Sigmoid colon (tissue), 7 donors: ENCODE data around the gene GABARAPL2. TPM values are rescaled to one million over a fixed set of nuclear protein-coding genes. Genes with fewer than 3 reads are reported as not detected.

Source experiments
- DNase-seq: peaks from one replicate; pipeline ENCODE4 v3.0.0-alpha.2; 2019
- H3K27ac ChIP-seq, 4 donors: fragments of 200-600 bp; sonication (generic); one replicate each; pipeline ENCODE4 v1.5.1; 2016 to 2019; ENCODE audit warnings: mild to moderate bottlenecking in 1 of 4
- H3K27me3 ChIP-seq, 3 donors: fragments of 200-600 bp; sonication (generic); one replicate each; pipeline ENCODE4 v1.5.1; 2019; ENCODE audit warnings: mild to moderate bottlenecking in 1 of 3
- H3K36me3 ChIP-seq, 4 donors: fragments of 200-600 bp; sonication (generic); one replicate each; pipeline ENCODE4 v1.5.1; 2016 to 2019
- H3K4me1 ChIP-seq, 4 donors: fragments of 200-600 bp; sonication (generic); one replicate each; pipeline ENCODE4 v1.5.1; 2017 to 2019
- H3K4me3 ChIP-seq, 4 donors: fragments of 200-600 bp; sonication (generic); one replicate each; pipeline ENCODE4 v1.5.1; 2017 to 2019; ENCODE audit warnings: mild to moderate bottlenecking in 2 of 4, moderate library complexity in 1 of 4
- H3K9me3 ChIP-seq, 4 donors: fragments of 200-600 bp in 3 of 4; sonication (generic) in 3 of 4; one replicate each; pipeline versions ENCODE4 v1.5.1 to v1.6.1; 2013 to 2019
- EP300 ChIP-seq, 4 donors: sonication (generic); formaldehyde crosslinking; IDR thresholded peaks; one replicate each; pipeline ENCODE4 v1.6.1; 2017; ENCODE audit warnings: antibody characterized with exemption in 4 of 4
- POLR2A ChIP-seq, 2 donors: fragments of 450-650 bp; IDR thresholded peaks; one replicate each; pipeline ENCODE4 v1.6.1; 2016; ENCODE audit warnings: antibody characterized with exemption in 2 of 2, mild to moderate bottlenecking in 2 of 2, moderate library complexity in 2 of 2
- POLR2AphosphoS5 ChIP-seq, 4 donors: sonication (generic); formaldehyde crosslinking; IDR thresholded peaks; one replicate each; pipeline ENCODE4 v1.6.1; 2017; ENCODE audit warnings: antibody characterized with exemption in 4 of 4
- WGBS, 2 donors: extraction: QIAGEN DNeasy Blood & Tissue Kit; methylation state at CpG; one replicate each; pipeline ENCODE4 v1.1.7; 2013; 5-methylcytosine and 5-hydroxymethylcytosine counted together
- intact Hi-C: fragments of 100-400 bp; cut with DNase I; formaldehyde crosslinking; loops from one replicate; pipeline ENCODE4 v1.15.1; 2023
- polyA plus RNA-seq, 3 donors: library from polyadenylated mRNA; stranded (reverse); fragments of 200-250 nt; gene quantifications; one replicate each; pipeline ENCODE4 v1.2.3, GENCODE V29; 2013
- total RNA-seq, 4 donors: library from RNA; depleted of rRNA; stranded (reverse); fragments of >200 nt; gene quantifications; one replicate each; pipeline ENCODE4 v1.1.0, GENCODE V29; 2016
- TF ChIP-seq, protein P1 (sequence below), 4 experiments: fragments of 450-650 bp in 3 of 4; fragments of 200-600 bp in 1 of 4; IDR thresholded peaks; one replicate each; pipeline ENCODE4 v1.5.1; 2016 to 2019; ENCODE audit warnings: antibody characterized with exemption in 4 of 4, mild to moderate bottlenecking in 3 of 4, moderate library complexity in 2 of 4
- donor health status: healthy with polysubstance abuse.
- donor health status: Bipolar disorder and iron deficiency.
- donor health status: healthy.

Gene GABARAPL2, protein sequence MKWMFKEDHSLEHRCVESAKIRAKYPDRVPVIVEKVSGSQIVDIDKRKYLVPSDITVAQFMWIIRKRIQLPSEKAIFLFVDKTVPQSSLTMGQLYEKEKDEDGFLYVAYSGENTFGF
- total RNA-seq: 100 to 1,000 TPM in 2 of 4 donors, 10 to 100 TPM in 2; 91.4 to 136 (median 108) TPM
- 100 to 1,000 TPM; 118 to 300 (median 258) TPM for polyA plus RNA-seq

DNA sequence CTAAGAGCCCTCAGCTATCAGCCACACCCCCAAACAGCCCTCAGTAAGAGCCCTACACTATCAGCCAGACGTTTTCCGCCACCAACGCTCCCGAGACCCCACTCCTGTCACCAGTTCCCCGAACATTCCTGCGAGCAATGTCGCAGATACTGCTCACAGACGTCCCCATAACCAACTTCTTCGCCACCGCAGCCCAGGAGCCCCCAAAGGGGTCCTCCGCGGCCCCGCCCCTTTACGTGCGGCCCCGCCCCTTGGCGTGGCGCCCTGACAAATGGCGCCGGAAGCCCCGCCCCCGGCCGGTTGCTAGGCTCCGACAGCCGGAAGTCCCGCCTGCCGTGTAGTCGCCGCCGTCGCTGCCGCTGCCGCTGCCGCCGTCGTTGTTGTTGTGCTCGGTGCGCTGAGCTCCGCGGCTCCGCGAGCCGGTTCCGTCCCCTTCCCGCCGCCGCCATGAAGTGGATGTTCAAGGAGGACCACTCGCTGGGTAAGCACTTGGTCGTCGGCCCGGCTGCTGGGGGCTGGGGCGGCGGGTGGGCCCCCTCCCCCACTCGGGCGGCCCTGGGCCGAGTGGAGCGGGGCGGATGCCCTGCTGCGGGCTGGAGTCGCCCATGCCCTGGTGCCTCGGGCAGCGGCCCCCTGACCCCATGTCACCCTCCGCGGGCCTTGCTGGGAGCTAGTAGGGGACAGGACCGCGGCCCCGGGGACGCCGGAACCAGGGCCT is at the start of gene GABARAPL2:
GABARAPL2 (plus strand) TSS at position 340 of the 718 bp plus-strand sequence; CDS start at position 448, 108 bp downstream.
- TF ChIP-seq, protein P1, sequence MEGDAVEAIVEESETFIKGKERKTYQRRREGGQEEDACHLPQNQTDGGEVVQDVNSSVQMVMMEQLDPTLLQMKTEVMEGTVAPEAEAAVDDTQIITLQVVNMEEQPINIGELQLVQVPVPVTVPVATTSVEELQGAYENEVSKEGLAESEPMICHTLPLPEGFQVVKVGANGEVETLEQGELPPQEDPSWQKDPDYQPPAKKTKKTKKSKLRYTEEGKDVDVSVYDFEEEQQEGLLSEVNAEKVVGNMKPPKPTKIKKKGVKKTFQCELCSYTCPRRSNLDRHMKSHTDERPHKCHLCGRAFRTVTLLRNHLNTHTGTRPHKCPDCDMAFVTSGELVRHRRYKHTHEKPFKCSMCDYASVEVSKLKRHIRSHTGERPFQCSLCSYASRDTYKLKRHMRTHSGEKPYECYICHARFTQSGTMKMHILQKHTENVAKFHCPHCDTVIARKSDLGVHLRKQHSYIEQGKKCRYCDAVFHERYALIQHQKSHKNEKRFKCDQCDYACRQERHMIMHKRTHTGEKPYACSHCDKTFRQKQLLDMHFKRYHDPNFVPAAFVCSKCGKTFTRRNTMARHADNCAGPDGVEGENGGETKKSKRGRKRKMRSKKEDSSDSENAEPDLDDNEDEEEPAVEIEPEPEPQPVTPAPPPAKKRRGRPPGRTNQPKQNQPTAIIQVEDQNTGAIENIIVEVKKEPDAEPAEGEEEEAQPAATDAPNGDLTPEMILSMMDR (IDR thresholded peaks at IDR 0.05): no peak
- TF ChIP-seq POLR2AphosphoS5 (IDR thresholded peaks at IDR 0.05) (peak; percentile 91 to 98 (median 97)), POLR2A (IDR thresholded peaks at IDR 0.05) (peak; percentile 68 to 71)
- peak within 1 kb of the TSS; percentile 81 to 90 (median 84) for H3K27ac ChIP-seq
- peaks cover 0 to 56% (median 38%) of the 10 kb centered on the region in 4 donors for H3K4me1 ChIP-seq
- peak within 1 kb of the TSS; percentile 92 to 99 (median 94) for H3K4me3 ChIP-seq
- H3K9me3 ChIP-seq: no peaks in the 10 kb centered on the region
- WGBS, 2 donors: 0 to 1% methylated on average over 69 of the region's 69 CpGs
- DNase-seq: peak; percentile 90
- intact Hi-C loops: loop anchor here (2.0 kb wide), 1 partner anchor 57 kb away; the partner anchor contains the start of gene ADAT1
- peaks cover 7 to 37% (median 27%) of the 10 kb centered on the region in 4 donors for H3K36me3 ChIP-seq
- no peaks in the 10 kb centered on the region for H3K27me3 ChIP-seq

DNA sequence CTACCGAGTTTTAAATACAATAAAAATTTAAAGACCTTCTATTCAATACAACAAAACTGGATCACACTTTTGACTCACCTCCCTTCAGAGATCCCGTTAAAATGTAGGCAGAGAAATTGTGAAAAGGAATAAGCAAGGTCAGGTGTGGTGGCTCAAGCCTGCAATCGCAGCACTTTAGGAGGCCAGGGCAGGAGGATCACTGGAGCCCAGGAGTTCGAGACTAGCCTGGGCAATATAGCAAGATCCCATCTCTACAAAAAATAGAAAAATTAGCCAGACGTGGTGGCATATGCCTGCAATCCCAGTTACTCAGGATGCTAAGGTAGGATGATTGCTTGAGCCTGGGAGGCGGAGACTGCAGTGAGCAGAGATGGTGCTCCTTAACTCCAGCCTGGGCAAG is 47.0 kb upstream of the GABARAPL2 start:
- 84 to 89% methylated on average over 6 of the region's 6 CpGs for WGBS, 2 donors
- no peaks in the 10 kb centered on the region for H3K27me3 ChIP-seq
- H3K4me3 ChIP-seq: no peak overlapping the region
- DNase-seq: no peak
- H3K27ac ChIP-seq: no peak overlapping the region
- peaks cover 0 to 11% (median 9%) of the 10 kb centered on the region in 4 donors for H3K4me1 ChIP-seq
- intact Hi-C loops: loop anchor here (5.0 kb wide), 1 partner anchor 38 kb away; the partner anchor contains the start of gene TMEM231
- no peak for TF ChIP-seq EP300 (IDR thresholded peaks at IDR 0.05)
- TF ChIP-seq, protein P1 (IDR thresholded peaks at IDR 0.05): no peak
- TF ChIP-seq POLR2AphosphoS5 (IDR thresholded peaks at IDR 0.05): no peak
- TF ChIP-seq POLR2A (IDR thresholded peaks at IDR 0.05): no peak
- H3K9me3 ChIP-seq: no peaks in the 10 kb centered on the region
- no peaks in the 10 kb centered on the region for H3K36me3 ChIP-seq

DNA sequence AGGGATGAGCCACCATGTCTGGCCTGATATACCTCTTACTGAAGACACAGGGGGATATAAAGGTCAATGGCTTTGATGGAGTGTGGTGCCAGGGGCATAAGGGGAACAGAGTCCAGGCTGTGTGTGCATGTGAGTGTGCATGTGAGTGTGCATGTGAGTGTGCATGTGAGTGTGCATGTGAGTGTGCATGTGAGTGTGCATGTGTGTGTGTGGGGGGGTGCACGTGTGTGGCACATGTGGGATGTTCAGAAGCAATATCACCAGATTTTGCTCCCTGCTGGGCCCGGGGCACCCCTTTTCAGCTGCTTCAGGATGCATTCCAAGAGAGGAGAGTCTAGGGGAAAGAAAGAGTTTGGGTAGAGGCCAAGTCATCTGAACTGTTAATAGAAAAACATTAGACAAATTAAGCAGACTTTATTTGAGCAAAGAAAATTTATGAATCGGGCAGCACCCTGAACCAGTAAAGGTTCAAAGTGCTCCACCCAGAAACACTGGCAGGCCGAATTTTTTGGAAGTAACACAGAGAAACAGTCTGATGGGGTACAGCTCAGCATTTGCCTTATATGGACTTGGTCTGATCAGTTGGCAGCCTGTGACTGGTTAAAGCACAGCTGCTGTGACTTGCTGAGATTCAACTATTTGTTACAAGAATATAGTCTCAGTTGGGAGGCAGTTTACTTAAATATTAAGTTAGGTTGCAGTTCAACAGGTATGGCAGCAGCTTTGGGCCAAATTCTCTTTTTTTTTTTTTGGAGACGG is 40.0 kb upstream of the GABARAPL2 start:
- no peaks in the 10 kb centered on the region for H3K27me3 ChIP-seq
- intact Hi-C loops: no loop called here
- H3K36me3 ChIP-seq: no peaks in the 10 kb centered on the region
- no peaks in the 10 kb centered on the region for H3K4me1 ChIP-seq
- no peaks in the 10 kb centered on the region for H3K9me3 ChIP-seq
- no peak for DNase-seq
- H3K27ac ChIP-seq: no peak overlapping the region
- 91 to 95% methylated on average over 5 of the region's 5 CpGs for WGBS, 2 donors
- TF ChIP-seq, protein P1 (IDR thresholded peaks at IDR 0.05): no peak
- TF ChIP-seq EP300 (IDR thresholded peaks at IDR 0.05) (no peak), POLR2A (IDR thresholded peaks at IDR 0.05) (no peak), POLR2AphosphoS5 (IDR thresholded peaks at IDR 0.05) (no peak)
- H3K4me3 ChIP-seq: no peak overlapping the region

DNA sequence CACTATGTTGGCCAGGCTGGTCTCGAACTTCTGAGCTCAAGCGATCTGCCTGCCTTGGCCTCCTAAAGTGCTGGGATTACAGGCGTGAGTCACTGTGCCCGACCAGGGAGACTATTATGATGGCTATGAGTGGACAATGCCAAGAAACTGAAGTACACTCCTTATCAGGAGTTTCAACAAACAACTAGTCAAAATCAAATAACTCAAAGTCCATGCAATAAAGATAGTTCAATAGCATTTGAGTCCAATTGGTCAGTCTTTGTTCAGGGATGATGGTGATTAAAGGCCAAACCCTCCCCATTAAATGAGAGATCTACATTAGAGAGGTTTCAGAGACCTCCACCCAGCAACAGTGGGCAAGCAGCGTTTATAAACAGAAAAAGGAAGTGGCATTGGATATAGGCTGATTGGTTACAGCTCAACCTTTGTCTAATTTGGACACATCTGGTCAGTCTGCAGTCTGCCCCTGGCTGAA is 38.3 kb upstream of the GABARAPL2 start:
- Histone ChIP-seq H3K4me1 (no peaks in the 10 kb centered on the region), H3K36me3 (no peaks in the 10 kb centered on the region), H3K27me3 (no peaks in the 10 kb centered on the region), H3K9me3 (no peaks in the 10 kb centered on the region), H3K4me3 (no peak overlapping the region), H3K27ac (no peak overlapping the region)
- 17 to 65% methylated on average over 5 of the region's 5 CpGs for WGBS, 2 donors
- intact Hi-C loops: no loop called here
- no peak for DNase-seq
- TF ChIP-seq POLR2AphosphoS5 (IDR thresholded peaks at IDR 0.05) (no peak), POLR2A (IDR thresholded peaks at IDR 0.05) (no peak), EP300 (IDR thresholded peaks at IDR 0.05) (no peak)
- TF ChIP-seq, protein P1 (IDR thresholded peaks at IDR 0.05): no peak
